Measurements from ENCODE around the gene BCAS4. TPM values are rescaled to one million over a fixed set of nuclear protein-coding genes. Genes with fewer than 3 reads are reported as not detected.
A peak's percentile ranks its signal among the peaks of the same experiment; 100 is the strongest.

BCAS4 gene
- total RNA-seq, 1 experiment from 2014 or later: 34.8 TPM

DNA sequence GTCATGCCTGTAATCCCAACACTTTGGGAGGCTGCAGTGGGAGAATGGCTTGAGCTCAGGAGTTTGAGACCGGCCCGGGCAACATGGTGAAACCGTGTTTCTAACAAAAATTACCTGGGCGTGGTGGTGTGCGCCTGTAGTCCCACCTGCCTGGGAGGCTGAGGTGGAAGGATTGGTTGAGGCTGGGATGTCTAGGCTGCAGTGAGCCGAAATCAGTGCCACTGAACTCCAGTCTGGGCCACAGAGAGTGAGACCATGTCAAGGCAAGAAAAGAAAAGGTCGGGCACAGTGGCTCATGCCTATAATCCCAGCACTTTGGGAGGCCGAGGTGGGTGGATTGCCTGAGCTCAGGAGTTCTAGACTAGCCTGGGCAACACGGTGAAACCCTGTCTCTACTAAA lies 8.2 kb upstream of the BCAS4 start:
- H3K27ac ChIP-seq (ENCODE audit: low read length): peak overlapping the region; percentile 99
- H3K4me1 ChIP-seq (ENCODE audit: control insufficient read depth, insufficient read depth, low read length): peaks cover 36% of the 10 kb centered on the region
- in situ Hi-C loops (cut with HindIII; ENCODE audit: low pct_unique_long_range_greater_than_20kb, low sequenced_read_pairs): no loop called here
- no peaks in the 10 kb centered on the region for H3K36me3 ChIP-seq (ENCODE audit: control insufficient read depth, insufficient read depth, low read length)
- no peak overlapping the region for H3K4me3 ChIP-seq (ENCODE audit: low read depth in 2 of 2, low read length in 2 of 2)
- POLR2A ChIA-PET: no interaction called here
- no peaks in the 10 kb centered on the region for H3K27me3 ChIP-seq (ENCODE audit: control insufficient read depth, insufficient read depth, low read length)
- BruUV-seq (replicated peaks): no TSS peak
- CTCF ChIA-PET: interaction anchor here (1.1 kb wide), 1 partner anchor 37 kb away, joined by 18 read pairs; no protein-coding TSS in a partner anchor
- H3K9me3 ChIP-seq (ENCODE audit: control insufficient read depth, insufficient read depth, low read depth, low read length): no peaks in the 10 kb centered on the region
- TF ChIP-seq, protein P1, sequence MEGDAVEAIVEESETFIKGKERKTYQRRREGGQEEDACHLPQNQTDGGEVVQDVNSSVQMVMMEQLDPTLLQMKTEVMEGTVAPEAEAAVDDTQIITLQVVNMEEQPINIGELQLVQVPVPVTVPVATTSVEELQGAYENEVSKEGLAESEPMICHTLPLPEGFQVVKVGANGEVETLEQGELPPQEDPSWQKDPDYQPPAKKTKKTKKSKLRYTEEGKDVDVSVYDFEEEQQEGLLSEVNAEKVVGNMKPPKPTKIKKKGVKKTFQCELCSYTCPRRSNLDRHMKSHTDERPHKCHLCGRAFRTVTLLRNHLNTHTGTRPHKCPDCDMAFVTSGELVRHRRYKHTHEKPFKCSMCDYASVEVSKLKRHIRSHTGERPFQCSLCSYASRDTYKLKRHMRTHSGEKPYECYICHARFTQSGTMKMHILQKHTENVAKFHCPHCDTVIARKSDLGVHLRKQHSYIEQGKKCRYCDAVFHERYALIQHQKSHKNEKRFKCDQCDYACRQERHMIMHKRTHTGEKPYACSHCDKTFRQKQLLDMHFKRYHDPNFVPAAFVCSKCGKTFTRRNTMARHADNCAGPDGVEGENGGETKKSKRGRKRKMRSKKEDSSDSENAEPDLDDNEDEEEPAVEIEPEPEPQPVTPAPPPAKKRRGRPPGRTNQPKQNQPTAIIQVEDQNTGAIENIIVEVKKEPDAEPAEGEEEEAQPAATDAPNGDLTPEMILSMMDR (IDR thresholded peaks at IDR 0.05): no peak
- TF ChIP-seq, protein P2, sequence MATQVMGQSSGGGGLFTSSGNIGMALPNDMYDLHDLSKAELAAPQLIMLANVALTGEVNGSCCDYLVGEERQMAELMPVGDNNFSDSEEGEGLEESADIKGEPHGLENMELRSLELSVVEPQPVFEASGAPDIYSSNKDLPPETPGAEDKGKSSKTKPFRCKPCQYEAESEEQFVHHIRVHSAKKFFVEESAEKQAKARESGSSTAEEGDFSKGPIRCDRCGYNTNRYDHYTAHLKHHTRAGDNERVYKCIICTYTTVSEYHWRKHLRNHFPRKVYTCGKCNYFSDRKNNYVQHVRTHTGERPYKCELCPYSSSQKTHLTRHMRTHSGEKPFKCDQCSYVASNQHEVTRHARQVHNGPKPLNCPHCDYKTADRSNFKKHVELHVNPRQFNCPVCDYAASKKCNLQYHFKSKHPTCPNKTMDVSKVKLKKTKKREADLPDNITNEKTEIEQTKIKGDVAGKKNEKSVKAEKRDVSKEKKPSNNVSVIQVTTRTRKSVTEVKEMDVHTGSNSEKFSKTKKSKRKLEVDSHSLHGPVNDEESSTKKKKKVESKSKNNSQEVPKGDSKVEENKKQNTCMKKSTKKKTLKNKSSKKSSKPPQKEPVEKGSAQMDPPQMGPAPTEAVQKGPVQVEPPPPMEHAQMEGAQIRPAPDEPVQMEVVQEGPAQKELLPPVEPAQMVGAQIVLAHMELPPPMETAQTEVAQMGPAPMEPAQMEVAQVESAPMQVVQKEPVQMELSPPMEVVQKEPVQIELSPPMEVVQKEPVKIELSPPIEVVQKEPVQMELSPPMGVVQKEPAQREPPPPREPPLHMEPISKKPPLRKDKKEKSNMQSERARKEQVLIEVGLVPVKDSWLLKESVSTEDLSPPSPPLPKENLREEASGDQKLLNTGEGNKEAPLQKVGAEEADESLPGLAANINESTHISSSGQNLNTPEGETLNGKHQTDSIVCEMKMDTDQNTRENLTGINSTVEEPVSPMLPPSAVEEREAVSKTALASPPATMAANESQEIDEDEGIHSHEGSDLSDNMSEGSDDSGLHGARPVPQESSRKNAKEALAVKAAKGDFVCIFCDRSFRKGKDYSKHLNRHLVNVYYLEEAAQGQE (IDR thresholded peaks at IDR 0.05; ENCODE audit: insufficient read depth in 1 of 2, low read depth in 2 of 2, low read length in 1 of 2): no peak
- no peak for TF ChIP-seq POLR2AphosphoS5 (IDR thresholded peaks at IDR 0.05; ENCODE audit: low read depth, low read length)
- no peak for TF ChIP-seq SIN3A (IDR thresholded peaks at IDR 0.05; ENCODE audit: borderline replicate concordance, insufficient read depth, low read depth, low read length)
- no peak for TF ChIP-seq TCF7L2 (IDR thresholded peaks at IDR 0.05; ENCODE audit: low read depth, low read length)
- no peak for ATAC-seq
- intact Hi-C loops (cut with micrococcal nuclease; ENCODE audit: unreplicated experiment): loop anchor here (5.0 kb wide), 2 partner anchors 39 to 124 kb away; no protein-coding TSS in a partner anchor
- DNase-seq (ENCODE audit: low read depth, low spot score): no peak

DNA sequence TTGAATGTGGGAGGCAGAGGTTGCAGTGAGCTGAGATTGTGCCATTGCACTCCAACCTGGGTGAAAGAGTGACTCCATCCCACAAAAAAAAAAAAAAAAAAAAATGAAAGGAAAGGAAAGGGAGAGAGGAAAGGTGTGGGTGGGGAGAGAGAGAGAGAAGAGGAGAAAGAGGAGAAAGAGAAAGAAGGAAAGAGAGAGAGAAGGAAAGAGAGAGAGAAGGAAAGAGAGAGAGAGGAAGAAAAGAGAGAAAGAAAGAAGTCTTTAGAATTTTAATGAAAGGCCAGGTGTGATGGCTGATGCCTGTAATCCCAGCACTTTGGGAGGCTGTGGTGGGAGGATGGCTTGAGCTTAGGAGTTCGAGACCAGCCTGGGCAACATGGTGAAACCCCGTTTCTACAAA lies 7.7 kb upstream of the BCAS4 start:
- ChIA-PET CTCF (interaction anchor here (0.7 to 1.1 kb wide), 2 partner anchors 38 to 119 kb away, joined by 11 to 18 read pairs; no protein-coding TSS in a partner anchor), POLR2A (no interaction called here)
- TF ChIP-seq TCF7L2 (IDR thresholded peaks at IDR 0.05; ENCODE audit: low read depth, low read length) (no peak), POLR2AphosphoS5 (IDR thresholded peaks at IDR 0.05; ENCODE audit: low read depth, low read length) (no peak), SIN3A (IDR thresholded peaks at IDR 0.05; ENCODE audit: borderline replicate concordance, insufficient read depth, low read depth, low read length) (no peak)
- TF ChIP-seq, protein P1 (IDR thresholded peaks at IDR 0.05): no peak
- TF ChIP-seq, protein P2 (IDR thresholded peaks at IDR 0.05; ENCODE audit: insufficient read depth in 1 of 2, low read depth in 2 of 2, low read length in 1 of 2): no peak
- peaks cover 37% of the 10 kb centered on the region for H3K4me1 ChIP-seq (ENCODE audit: control insufficient read depth, insufficient read depth, low read length)
- in situ Hi-C loops (cut with HindIII; ENCODE audit: low pct_unique_long_range_greater_than_20kb, low sequenced_read_pairs) (no loop called here), intact Hi-C loops (cut with micrococcal nuclease; ENCODE audit: unreplicated experiment) (loop anchor here (5.0 kb wide), 2 partner anchors 40 to 125 kb away; no protein-coding TSS in a partner anchor)
- H3K36me3 ChIP-seq (ENCODE audit: control insufficient read depth, insufficient read depth, low read length): no peaks in the 10 kb centered on the region
- H3K27ac ChIP-seq (ENCODE audit: low read length): peak overlapping the region; percentile 99
- DNase-seq (ENCODE audit: low read depth, low spot score) (no peak), ATAC-seq (no peak)
- H3K4me3 ChIP-seq (ENCODE audit: low read depth in 2 of 2, low read length in 2 of 2): no peak overlapping the region
- no TSS peak for BruUV-seq (replicated peaks)
- H3K27me3 ChIP-seq (ENCODE audit: control insufficient read depth, insufficient read depth, low read length): no peaks in the 10 kb centered on the region
- no peaks in the 10 kb centered on the region for H3K9me3 ChIP-seq (ENCODE audit: control insufficient read depth, insufficient read depth, low read depth, low read length)

Measured in Panc1 (cell line).